GM12878 (cell line): ENCODE data around the gene EGR4. TPM values are rescaled to one million over a fixed set of nuclear protein-coding genes. Genes with fewer than 3 reads are reported as not detected.

ENCODE experiments used
- ATF3 ChIP-seq: IDR thresholded peaks from 2 replicates; pipeline ENCODE4 v1.6.1; 2011; ENCODE audit warnings: low read depth, mild to moderate bottlenecking, low read length, moderate library complexity, borderline replicate concordance; ENCODE audit errors: extremely low read depth
- BCL3 ChIP-seq: IDR thresholded peaks from 2 replicates; pipeline ENCODE4 v1.6.1; 2011; ENCODE audit warnings: borderline replicate concordance, low read depth, mild to moderate bottlenecking, moderate library complexity, low read length; ENCODE audit not compliant: insufficient read depth, poor library complexity, severe bottlenecking
- CEBPB ChIP-seq, 2 experiments: fragments of 150-350 bp in 1 of 2; IDR thresholded peaks; 2 replicates each; pipeline ENCODE4 v1.6.1; 2012 to 2014; ENCODE audit warnings: low read depth in 2 of 2, low read length in 2 of 2, borderline replicate concordance in 1 of 2, inconsistent platforms in 1 of 2
- CEBPZ ChIP-seq: fragments of 150-350 bp; IDR thresholded peaks from 2 replicates; pipeline ENCODE4 v1.6.1; 2016; ENCODE audit warnings: low read depth, low read length
- CHD2 ChIP-seq: IDR thresholded peaks from 2 replicates; pipeline ENCODE4 v1.6.1; 2011; ENCODE audit warnings: low read depth, low read length, improper control_type of control experiment, borderline replicate concordance
- FOS ChIP-seq: IDR thresholded peaks from 3 replicates; pipeline ENCODE4 v1.6.1; 2011; ENCODE audit warnings: borderline replicate concordance; ENCODE audit not compliant: insufficient read length; ENCODE audit errors: extremely low read depth
- FOXK2 ChIP-seq: fragments of 450-650 bp; IDR thresholded peaks from 2 replicates; pipeline ENCODE4 v1.6.1; 2017; ENCODE audit warnings: mild to moderate bottlenecking, moderate library complexity
- HDAC2 ChIP-seq: fragments of 200-600 bp; sonication (generic); IDR thresholded peaks from 2 replicates; pipeline ENCODE4 v1.6.1; 2017
- KAT2A ChIP-seq: conservative IDR thresholded peaks from 2 replicates; pipeline ENCODE4 v1.6.1; 2011; ENCODE audit warnings: low read depth, low read length; ENCODE audit not compliant: control insufficient read depth
- RAD51 ChIP-seq: fragments of 450-650 bp; IDR thresholded peaks from 2 replicates; pipeline ENCODE4 v1.6.1; 2016; ENCODE audit warnings: moderate library complexity, mild to moderate bottlenecking, inconsistent platforms
- SIN3A ChIP-seq: IDR thresholded peaks from 2 replicates; pipeline ENCODE4 v1.6.1; 2012; ENCODE audit warnings: low read depth, low read length, improper control_type of control experiment
- TBL1XR1 ChIP-seq: IDR thresholded peaks from 2 replicates; pipeline ENCODE4 v1.6.1; 2012; ENCODE audit warnings: low read depth, low read length, improper control_type of control experiment
- USF2 ChIP-seq: IDR thresholded peaks from 2 replicates; pipeline ENCODE4 v1.6.1; 2011; ENCODE audit warnings: low read depth, low read length, improper control_type of control experiment, borderline replicate concordance
- ZNF274 ChIP-seq: IDR thresholded peaks from one replicate; pipeline ENCODE4 v1.8.0; 2011; ENCODE audit not compliant: insufficient read length, insufficient read depth
- ZZZ3 ChIP-seq: IDR thresholded peaks from 2 replicates; pipeline ENCODE4 v1.6.1; 2011; ENCODE audit warnings: low read depth; ENCODE audit not compliant: control insufficient read depth, insufficient read length
- polyA plus RNA-seq, 11 experiments: library from polyadenylated mRNA; depleted of rRNA in 4 of 11; unstranded in 6 of 11; stranded (reverse) in 5 of 11; fragments of >200 nt; fragmentation: Nextera tagmentation in 4 of 11; fragmentation: Illumina TruSeq in 1 of 11; extraction: Ambion mirVana in 4 of 11; extraction: Trizol in 1 of 11; gene quantifications; 1 replicate in 1 of 11; 2 replicates in 10 of 11; pipeline versions ENCODE4 v1.2.1 to v1.2.3, GENCODE V29; 2011 to 2016; ENCODE audit warnings: inconsistent platforms in 2 of 11, missing spikeins in 2 of 11, low read depth in 1 of 11
- total RNA-seq, 4 experiments: library from RNA; depleted of rRNA in 3 of 4; stranded (reverse); fragments of >200 nt in 3 of 4; fragmentation: Illumina TruSeq in 1 of 4; extraction: Trizol in 1 of 4; gene quantifications; 2 replicates each; pipeline versions ENCODE4 v1.2.1 to v1.2.3, GENCODE V29; 2013 to 2021

The EGR4 gene
- total and polyA plus RNA-seq, 10 of the 15 experiments (the other 5 are each of a cell fraction or from before 2014, with no cell fraction given), result 0.07 TPM; not detected in 9

GRCh38 chr2:73324126-73324725, 30.9 kb upstream of the EGR4 start (continued):
- TF ChIP-seq CEBPZ, result no peak
- TF ChIP-seq USF2, result no peak
- no peak for TF ChIP-seq FOS
- no peak for TF ChIP-seq ATF3
- TF ChIP-seq TBL1XR1, result no peak
- no peak for TF ChIP-seq BCL3
- no peak for TF ChIP-seq SIN3A
- no peak for TF ChIP-seq KAT2A
- no peak for TF ChIP-seq ZNF274
- no peak for TF ChIP-seq ZZZ3
- no peak for TF ChIP-seq CHD2
- TF ChIP-seq FOXK2, result no peak
- TF ChIP-seq HDAC2, result no peak
- TF ChIP-seq CEBPB (IDR thresholded peaks at IDR 0.05; ENCODE audit: borderline replicate concordance in 1 of 2, low read depth in 2 of 2, low read length in 2 of 2), result no peak
- no peak for TF ChIP-seq RAD51
